ENCODE data around the gene HDDC2.

The HDDC2 gene

GRCh38 chr6:125296471-125296870, 5.3 kb downstream of the HDDC2 start:
- Histone ChIP-seq H3K9me3 (no peaks in the 10 kb centered on the region), H3K36me3 (peaks cover 43% of the 10 kb centered on the region), H3K4me1 (ENCODE audit: control insufficient read depth in 1 of 2, insufficient read depth in 1 of 2, low read depth in 1 of 2, low read length in 1 of 2) (peaks cover 9 to 10% of the 10 kb centered on the region in 2 experiments), H3K27me3 (no peaks in the 10 kb centered on the region), H3K27ac (no peak overlapping the region), H3K4me3 (ENCODE audit: low read depth in 1 of 2, low read length in 1 of 2) (no peak overlapping the region)
- TF ChIP-seq CTCF (IDR thresholded peaks at IDR 0.05): no peak

DNA sequence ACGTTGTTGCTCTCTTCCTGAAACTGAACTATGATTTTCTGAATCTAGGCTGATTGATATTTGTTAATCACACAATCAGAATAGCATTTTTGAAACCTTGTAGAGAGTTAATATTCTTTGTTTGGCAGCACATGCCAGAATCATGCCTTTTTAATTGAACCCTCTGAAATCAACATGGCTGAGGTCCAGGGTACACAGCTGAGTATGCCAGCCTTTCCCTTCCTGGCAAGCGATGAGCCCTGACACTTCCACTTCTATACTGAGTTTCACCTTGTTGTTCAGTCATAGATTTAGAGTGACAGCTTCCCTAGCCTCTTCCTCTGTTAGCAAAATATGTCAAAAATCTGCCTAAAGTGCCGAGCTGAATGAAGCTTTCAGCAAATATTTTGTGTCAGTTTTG, 6.8 kb downstream of the HDDC2 start:
- Histone ChIP-seq H3K27me3 (no peaks in the 10 kb centered on the region), H3K27ac (no peak overlapping the region), H3K36me3 (peaks cover 43% of the 10 kb centered on the region), H3K4me1 (ENCODE audit: control insufficient read depth in 1 of 2, insufficient read depth in 1 of 2, low read depth in 1 of 2, low read length in 1 of 2) (no peaks in the 10 kb centered on the region), H3K4me3 (ENCODE audit: low read depth in 1 of 2, low read length in 1 of 2) (no peak overlapping the region), H3K9me3 (no peaks in the 10 kb centered on the region)
- no peak for TF ChIP-seq CTCF (IDR thresholded peaks at IDR 0.05)

GRCh38 chr6:125294036-125294435, 7.7 kb downstream of the HDDC2 start:
- Histone ChIP-seq H3K4me3 (ENCODE audit: low read depth in 1 of 2, low read length in 1 of 2) (no peak overlapping the region), H3K27ac (no peak overlapping the region), H3K9me3 (no peaks in the 10 kb centered on the region), H3K4me1 (ENCODE audit: control insufficient read depth in 1 of 2, insufficient read depth in 1 of 2, low read depth in 1 of 2, low read length in 1 of 2) (no peaks in the 10 kb centered on the region), H3K27me3 (no peaks in the 10 kb centered on the region), H3K36me3 (peaks cover 43% of the 10 kb centered on the region)
- no peak for TF ChIP-seq CTCF (IDR thresholded peaks at IDR 0.05)

- no peak for TF ChIP-seq CTCF (IDR thresholded peaks at IDR 0.05)
- Histone ChIP-seq H3K4me1 (ENCODE audit: control insufficient read depth in 1 of 2, insufficient read depth in 1 of 2, low read depth in 1 of 2, low read length in 1 of 2) (no peaks in the 10 kb centered on the region), H3K36me3 (peaks cover 43% of the 10 kb centered on the region), H3K4me3 (ENCODE audit: low read depth in 1 of 2, low read length in 1 of 2) (no peak overlapping the region), H3K27ac (no peak overlapping the region), H3K9me3 (no peaks in the 10 kb centered on the region), H3K27me3 (no peaks in the 10 kb centered on the region)
These were observed 8.2 kb downstream of the HDDC2 start for GRCh38 chr6:125293587-125293986.

GRCh38 chr6:125287718-125288117, 14.0 kb downstream of the HDDC2 start:
- H3K27me3 ChIP-seq: no peaks in the 10 kb centered on the region
- no peak overlapping the region for H3K4me3 ChIP-seq (ENCODE audit: low read depth in 1 of 2, low read length in 1 of 2)
- H3K4me1 ChIP-seq (ENCODE audit: control insufficient read depth in 1 of 2, insufficient read depth in 1 of 2, low read depth in 1 of 2, low read length in 1 of 2): no peaks in the 10 kb centered on the region
- no peak overlapping the region for H3K27ac ChIP-seq
- H3K36me3 ChIP-seq: peaks cover 11% of the 10 kb centered on the region
- H3K9me3 ChIP-seq: no peaks in the 10 kb centered on the region
- TF ChIP-seq CTCF (IDR thresholded peaks at IDR 0.05): no peak

DNA sequence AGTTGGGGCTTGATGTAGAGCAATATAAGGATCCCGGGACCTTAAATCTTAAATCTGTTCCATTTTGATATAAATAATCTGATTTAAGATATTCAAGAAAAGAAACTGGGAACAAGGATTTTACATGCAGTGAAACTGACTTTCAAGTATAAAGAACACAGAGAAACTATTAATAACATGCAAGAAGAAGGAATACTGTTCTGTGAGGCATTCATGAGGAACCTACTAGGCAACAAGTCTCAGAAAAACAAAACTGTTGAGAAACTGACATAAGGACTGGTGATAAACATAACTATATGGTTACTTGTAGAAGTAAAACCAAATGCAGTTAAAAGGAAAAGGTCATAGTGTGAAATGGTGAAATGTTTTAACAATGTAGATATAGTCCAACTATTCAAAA, 15.8 kb downstream of the HDDC2 start:
- Histone ChIP-seq H3K27me3 (no peaks in the 10 kb centered on the region), H3K4me3 (ENCODE audit: low read depth in 1 of 2, low read length in 1 of 2) (no peak overlapping the region), H3K4me1 (ENCODE audit: control insufficient read depth in 1 of 2, insufficient read depth in 1 of 2, low read depth in 1 of 2, low read length in 1 of 2) (no peaks in the 10 kb centered on the region), H3K9me3 (no peaks in the 10 kb centered on the region), H3K36me3 (no peaks in the 10 kb centered on the region), H3K27ac (no peak overlapping the region)
- TF ChIP-seq CTCF (IDR thresholded peaks at IDR 0.05): no peak
